Activated CD4-positive, alpha-beta T cell treated with anti-CD3 and anti-CD28 coated beads, Interleukin-2, amount 10 ng/mL, durations not matched to agents 7 days and 5 days (primary cell): ENCODE results near the gene TUBB1. TPM values are rescaled to one million over a fixed set of nuclear protein-coding genes. Genes with fewer than 3 reads are reported as not detected.

ENCODE experiments used
- CTCF ChIA-PET: fragments of 350-600 bp; sonication (Branson Sonifier 250); formaldehyde crosslinking; loops from one replicate; lab custom pipeline; 2021; ENCODE audit warnings: antibody characterized with exemption; lab: Charles Lee
- POLR2A ChIA-PET: fragments of 350-600 bp; sonication (Branson Sonifier 250); formaldehyde crosslinking; loops from one replicate; lab custom pipeline; 2021; ENCODE audit warnings: antibody characterized with exemption; lab: Charles Lee
- DNase-seq: peaks from one replicate; pipeline ENCODE4 v3.0.0-alpha.2; 2020
- H3K27ac Mint-ChIP-seq: one replicate; pipeline ENCODE4 v1.8.0; 2021; ENCODE audit warnings: mild to moderate bottlenecking, moderate library complexity, mixed read lengths
- H3K27me3 Mint-ChIP-seq: one replicate; pipeline ENCODE4 v1.8.0; 2021; ENCODE audit warnings: mixed read lengths
- H3K36me3 Mint-ChIP-seq: one replicate; pipeline ENCODE4 v1.8.0; 2021; ENCODE audit warnings: low read depth, mixed read lengths
- H3K4me1 Mint-ChIP-seq: one replicate; pipeline ENCODE4 v1.8.0; 2021; ENCODE audit warnings: mixed read lengths
- H3K4me3 Mint-ChIP-seq: one replicate; pipeline ENCODE4 v1.8.0; 2021; ENCODE audit warnings: mild to moderate bottlenecking, moderate library complexity, mixed read lengths
- H3K9me3 Mint-ChIP-seq: one replicate; pipeline ENCODE4 v1.8.0; 2021; ENCODE audit warnings: mixed read lengths
- total RNA-seq, 2 experiments: library from RNA; stranded (reverse); gene quantifications; one replicate each; pipeline ENCODE4 v1.2.3, GENCODE V29; 2021

Gene TUBB1
- total RNA-seq, 2 experiments from 2014 or later, result not detected

GRCh38 chr20:59043698-59044097 is 24.5 kb downstream of the TUBB1 start:
- Mint-ChIP-seq H3K9me3 (no peaks in the 10 kb centered on the region), H3K36me3 (peaks cover 17% of the 10 kb centered on the region), H3K4me1 (peaks cover 53% of the 10 kb centered on the region), H3K27ac (peak overlapping the region; percentile 88), H3K4me3 (peak overlapping the region; percentile 90), H3K27me3 (no peaks in the 10 kb centered on the region)
- DNase-seq, result no peak
- ChIA-PET CTCF (interaction anchor here (1.0 to 4.2 kb wide), 2 partner anchors 12 to 361 kb away, joined by 4 to 16 read pairs; partner anchors contain the start of gene ATP5F1E), POLR2A (no interaction called here)

- Mint-ChIP-seq H3K27ac (no peak overlapping the region), H3K4me3 (no peak overlapping the region), H3K9me3 (no peaks in the 10 kb centered on the region), H3K36me3 (peaks cover 17% of the 10 kb centered on the region), H3K27me3 (no peaks in the 10 kb centered on the region), H3K4me1 (peaks cover 48% of the 10 kb centered on the region)
- CTCF ChIA-PET, result interaction anchor here (4.2 kb wide), 1 partner anchor 12 kb away, joined by 16 read pairs; the partner anchor contains the start of gene ATP5F1E
- POLR2A ChIA-PET, result no interaction called here
- DNase-seq, result no peak
These were observed 25.1 kb downstream of the TUBB1 start for GRCh38 chr20:59044295-59044694.

- H3K27ac Mint-ChIP-seq, result no peak overlapping the region
- H3K36me3 Mint-ChIP-seq, result peaks cover 16% of the 10 kb centered on the region
- ChIA-PET POLR2A (no interaction called here), CTCF (no interaction called here)
- DNase-seq, result no peak
- H3K9me3 Mint-ChIP-seq, result no peaks in the 10 kb centered on the region
- H3K4me3 Mint-ChIP-seq, result no peak overlapping the region
- peaks cover 2% of the 10 kb centered on the region for H3K27me3 Mint-ChIP-seq
- peaks cover 43% of the 10 kb centered on the region for H3K4me1 Mint-ChIP-seq
These were observed 25.6 kb downstream of the TUBB1 start for GRCh38 chr20:59044796-59045195.

GRCh38 chr20:59046862-59047261 is 27.6 kb downstream of the TUBB1 start:
- no peak for DNase-seq
- ChIA-PET CTCF (interaction anchor here (1.4 kb wide), 1 partner anchor 7 kb away, joined by 3 read pairs; no protein-coding TSS in a partner anchor), POLR2A (no interaction called here)
- Mint-ChIP-seq H3K27me3 (peaks cover 13% of the 10 kb centered on the region), H3K4me3 (no peak overlapping the region), H3K27ac (no peak overlapping the region), H3K9me3 (no peaks in the 10 kb centered on the region), H3K4me1 (peaks cover 27% of the 10 kb centered on the region), H3K36me3 (no peaks in the 10 kb centered on the region)

- DNase-seq, result no peak
- H3K4me3 Mint-ChIP-seq, result no peak overlapping the region
- H3K9me3 Mint-ChIP-seq, result no peaks in the 10 kb centered on the region
- POLR2A ChIA-PET, result no interaction called here
- no peak overlapping the region for H3K27ac Mint-ChIP-seq
- H3K36me3 Mint-ChIP-seq, result no peaks in the 10 kb centered on the region
- H3K27me3 Mint-ChIP-seq, result peaks cover 16% of the 10 kb centered on the region
- CTCF ChIA-PET, result interaction anchor here (0.6 kb wide), 2 partner anchors 111 to 119 kb away, joined by 3 read pairs; no protein-coding TSS in a partner anchor
- peaks cover 24% of the 10 kb centered on the region for H3K4me1 Mint-ChIP-seq
These were observed 28.9 kb downstream of the TUBB1 start for GRCh38 chr20:59047938-59048680.

GRCh38 chr20:59048681-59049030 is 29.4 kb downstream of the TUBB1 start:
- Mint-ChIP-seq H3K9me3 (no peaks in the 10 kb centered on the region), H3K4me3 (no peak overlapping the region), H3K4me1 (peaks cover 19% of the 10 kb centered on the region), H3K27ac (no peak overlapping the region), H3K36me3 (no peaks in the 10 kb centered on the region), H3K27me3 (peaks cover 21% of the 10 kb centered on the region)
- DNase-seq, result no peak
- CTCF ChIA-PET, result no interaction called here
- POLR2A ChIA-PET, result no interaction called here

- ChIA-PET CTCF (interaction anchor here (1.1 kb wide), 1 partner anchor 9 kb away, joined by 3 read pairs; no protein-coding TSS in a partner anchor), POLR2A (no interaction called here)
- no peak for DNase-seq
- no peak overlapping the region for H3K27ac Mint-ChIP-seq
- no peaks in the 10 kb centered on the region for H3K9me3 Mint-ChIP-seq
- H3K4me3 Mint-ChIP-seq, result no peak overlapping the region
- peaks cover 29% of the 10 kb centered on the region for H3K27me3 Mint-ChIP-seq
- no peaks in the 10 kb centered on the region for H3K36me3 Mint-ChIP-seq
- peaks cover 11% of the 10 kb centered on the region for H3K4me1 Mint-ChIP-seq
These were observed 31.2 kb downstream of the TUBB1 start for GRCh38 chr20:59050437-59050836.

- Mint-ChIP-seq H3K27me3 (peaks cover 29% of the 10 kb centered on the region), H3K27ac (no peak overlapping the region), H3K36me3 (no peaks in the 10 kb centered on the region), H3K9me3 (no peaks in the 10 kb centered on the region), H3K4me3 (no peak overlapping the region), H3K4me1 (peaks cover 11% of the 10 kb centered on the region)
- POLR2A ChIA-PET, result no interaction called here
- CTCF ChIA-PET, result no interaction called here
- no peak for DNase-seq
These were observed 32.5 kb downstream of the TUBB1 start for GRCh38 chr20:59051666-59052185.

GRCh38 chr20:59055302-59055701 is 36.1 kb downstream of the TUBB1 start:
- H3K27ac Mint-ChIP-seq, result no peak overlapping the region
- no peaks in the 10 kb centered on the region for H3K9me3 Mint-ChIP-seq
- H3K4me1 Mint-ChIP-seq, result no peaks in the 10 kb centered on the region
- peaks cover 28% of the 10 kb centered on the region for H3K27me3 Mint-ChIP-seq
- no peaks in the 10 kb centered on the region for H3K36me3 Mint-ChIP-seq
- ChIA-PET POLR2A (no interaction called here), CTCF (no interaction called here)
- DNase-seq, result no peak
- H3K4me3 Mint-ChIP-seq, result no peak overlapping the region

- CTCF ChIA-PET, result no interaction called here
- POLR2A ChIA-PET, result no interaction called here
- no peak overlapping the region for H3K27ac Mint-ChIP-seq
- no peaks in the 10 kb centered on the region for H3K36me3 Mint-ChIP-seq
- H3K9me3 Mint-ChIP-seq, result no peaks in the 10 kb centered on the region
- H3K4me3 Mint-ChIP-seq, result no peak overlapping the region
- peaks cover 20% of the 10 kb centered on the region for H3K27me3 Mint-ChIP-seq
- H3K4me1 Mint-ChIP-seq, result no peaks in the 10 kb centered on the region
- DNase-seq, result no peak
These were observed 42.9 kb downstream of the TUBB1 start for GRCh38 chr20:59062081-59062480.

- POLR2A ChIA-PET, result no interaction called here
These were observed 44.4 kb downstream of the TUBB1 start for GRCh38 chr20:59063358-59064213.

GRCh38 chr20:59064214-59064722 is 45.0 kb downstream of the TUBB1 start:
- Mint-ChIP-seq H3K27ac (no peak overlapping the region), H3K27me3 (peaks cover 26% of the 10 kb centered on the region), H3K36me3 (no peaks in the 10 kb centered on the region), H3K9me3 (no peaks in the 10 kb centered on the region), H3K4me3 (no peak overlapping the region), H3K4me1 (no peaks in the 10 kb centered on the region)
- ChIA-PET CTCF (interaction anchor here (0.5 kb wide), 1 partner anchor 16 kb away, joined by 4 read pairs; no protein-coding TSS in a partner anchor), POLR2A (no interaction called here)
- DNase-seq, result no peak

More at GRCh38 chr20:59063358-59064213, 44.4 kb downstream of the TUBB1 start:
- Mint-ChIP-seq H3K4me1 (no peaks in the 10 kb centered on the region), H3K9me3 (no peaks in the 10 kb centered on the region), H3K27ac (no peak overlapping the region), H3K4me3 (no peak overlapping the region), H3K27me3 (peaks cover 24% of the 10 kb centered on the region), H3K36me3 (no peaks in the 10 kb centered on the region)
- CTCF ChIA-PET, result interaction anchor here (0.5 kb wide), 1 partner anchor 17 kb away, joined by 4 read pairs; no protein-coding TSS in a partner anchor
- no peak for DNase-seq
